Panc1 (cell line): Measurements from ENCODE around the gene ART1.

Source experiments
- CTCF ChIP-seq: fragments of 450-650 bp; IDR thresholded peaks from 2 replicates; pipeline ENCODE4 v1.5.1; 2017; ENCODE audit warnings: mild to moderate bottlenecking
- POLR2AphosphoS5 ChIP-seq: IDR thresholded peaks from 2 replicates; pipeline ENCODE4 v1.6.1; 2012; ENCODE audit warnings: mild to moderate bottlenecking, low read depth, low read length, moderate library complexity
- REST ChIP-seq, 2 experiments: IDR thresholded peaks; 2 replicates each; pipeline ENCODE4 v1.6.1; 2011 to 2012; ENCODE audit warnings: low read depth in 2 of 2, control low read depth in 1 of 2, low read length in 1 of 2, mild to moderate bottlenecking in 1 of 2, moderate library complexity in 1 of 2; ENCODE audit not compliant: insufficient read depth in 1 of 2
- SIN3A ChIP-seq: IDR thresholded peaks from 2 replicates; pipeline ENCODE4 v1.6.1; 2012; ENCODE audit warnings: low read depth, mild to moderate bottlenecking, low read length, moderate library complexity, borderline replicate concordance; ENCODE audit not compliant: insufficient read depth
- TCF7L2 ChIP-seq: IDR thresholded peaks from 2 replicates; pipeline ENCODE4 v1.6.1; 2011; ENCODE audit warnings: mild to moderate bottlenecking, low read depth, low read length, inconsistent platforms

GRCh38 chr11:3684819-3685172 is 39.9 kb downstream of the ART1 start:
- TF ChIP-seq CTCF (no peak), POLR2AphosphoS5 (no peak; the same call in 1 of the 2 replicates), SIN3A (no peak), TCF7L2 (no peak), REST (IDR thresholded peaks at IDR 0.05; ENCODE audit: insufficient read depth in 1 of 2, low read depth in 2 of 2, low read length in 1 of 2) (no peak)
